ENCODE data around the gene MAGOHB. TPM values are rescaled to one million over a fixed set of nuclear protein-coding genes. Genes with fewer than 3 reads are reported as not detected.

The MAGOHB gene
- total and polyA plus RNA-seq, 2 of the 4 experiments (the other 2 are of a cell fraction), result 6.3 to 20.3 TPM

DNA sequence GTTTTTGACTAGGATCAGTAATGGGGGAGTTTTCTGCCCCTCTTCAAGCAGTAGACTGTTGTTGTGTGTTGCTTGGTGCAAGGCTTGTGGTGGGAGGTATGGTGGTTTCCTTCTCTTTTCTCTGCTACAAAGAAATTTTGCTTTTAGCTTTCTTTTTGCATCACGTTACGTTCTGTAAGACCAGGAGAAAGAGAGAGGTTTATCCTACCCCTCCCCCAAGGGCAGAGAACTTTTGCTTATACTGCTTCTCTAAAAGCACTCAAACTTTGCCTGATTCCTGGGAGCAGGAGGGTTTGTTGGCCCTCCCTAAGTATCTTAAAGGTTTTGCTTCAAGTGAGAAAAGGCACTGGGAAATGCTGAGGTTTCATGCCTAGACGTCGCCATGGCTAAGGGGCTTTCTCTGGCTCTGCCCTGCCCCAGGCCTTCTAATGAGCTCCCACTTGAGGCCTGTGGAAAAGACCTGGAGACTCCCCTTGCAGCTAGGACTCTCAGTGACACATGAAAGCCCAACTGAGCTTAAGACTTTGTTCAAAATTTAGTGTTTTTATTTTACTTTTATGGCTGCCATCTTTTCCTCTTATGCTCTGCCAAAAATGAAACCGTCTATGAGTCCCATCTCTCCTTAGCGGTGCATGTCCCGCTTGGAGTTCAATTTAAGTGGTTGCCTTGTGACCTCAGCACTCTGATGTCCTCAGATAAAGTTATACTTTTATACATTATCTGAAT is 58.5 kb downstream of the MAGOHB start:
- Histone ChIP-seq H3K14ac (replicated peaks; ENCODE audit: low read depth, low read length) (no peak overlapping the region), H4K20me1 (ENCODE audit: insufficient read depth, low read length) (no peaks in the 10 kb centered on the region), H3K9ac (ENCODE audit: low read depth, low read length) (no peak overlapping the region), H3K9me1 (ENCODE audit: insufficient read depth, low read length) (no peaks in the 10 kb centered on the region), H2AK9ac (replicated peaks; ENCODE audit: low read depth, low read length, poor library complexity) (no peak overlapping the region), H3K4me3 (ENCODE audit: insufficient read depth, low read depth, low read length) (no peak overlapping the region), H3K36me3 (ENCODE audit: control insufficient read depth, insufficient read depth, low read length) (no peaks in the 10 kb centered on the region), H3K56ac (ENCODE audit: extremely low read depth, insufficient read depth, low read length) (no peak overlapping the region), H4K5ac (ENCODE audit: low read depth, low read length) (no peak overlapping the region), H2BK20ac (ENCODE audit: low read depth, low read length) (no peak overlapping the region), H2BK120ac (ENCODE audit: low read depth, low read length) (no peak overlapping the region), H4K91ac (ENCODE audit: insufficient read depth, low read depth, low read length) (no peak overlapping the region), H4K8ac (ENCODE audit: low read depth in 2 of 2, low read length in 2 of 2) (no peak overlapping the region), H3K4ac (ENCODE audit: low read depth, low read length) (no peak overlapping the region), H2AK5ac (ENCODE audit: low read depth, low read length) (no peak overlapping the region), H3K27ac (ENCODE audit: insufficient read depth, low read length) (no peak overlapping the region), H3K4me1 (ENCODE audit: control insufficient read depth, insufficient read depth, low read length) (no peaks in the 10 kb centered on the region), H3K9me3 (ENCODE audit: control insufficient read depth, insufficient read depth, low read length) (no peaks in the 10 kb centered on the region), H3K27me3 (ENCODE audit: control insufficient read depth, insufficient read depth, low read length) (peaks cover 17% of the 10 kb centered on the region), H3K79me1 (ENCODE audit: low read depth in 1 of 2, low read length in 2 of 2) (no peaks in the 10 kb centered on the region), H2AFZ (replicated peaks; ENCODE audit: low read length, poor library complexity) (no peak overlapping the region), H3K23ac (ENCODE audit: low read depth, low read length) (no peak overlapping the region), H3K18ac (ENCODE audit: low read depth, low read length) (no peak overlapping the region), H2BK15ac (ENCODE audit: low read depth, low read length) (no peak overlapping the region), H3K4me2 (ENCODE audit: low read depth, low read length) (no peak overlapping the region), H2BK5ac (ENCODE audit: low read depth, low read length, poor library complexity, severe bottlenecking) (no peak overlapping the region)
- TF ChIP-seq SMC3 (IDR thresholded peaks at IDR 0.05; ENCODE audit: low read depth, low read length) (no peak), CHD1 (IDR thresholded peaks at IDR 0.05; ENCODE audit: low read depth, low read length) (no peak)
- TF ChIP-seq, protein P1, sequence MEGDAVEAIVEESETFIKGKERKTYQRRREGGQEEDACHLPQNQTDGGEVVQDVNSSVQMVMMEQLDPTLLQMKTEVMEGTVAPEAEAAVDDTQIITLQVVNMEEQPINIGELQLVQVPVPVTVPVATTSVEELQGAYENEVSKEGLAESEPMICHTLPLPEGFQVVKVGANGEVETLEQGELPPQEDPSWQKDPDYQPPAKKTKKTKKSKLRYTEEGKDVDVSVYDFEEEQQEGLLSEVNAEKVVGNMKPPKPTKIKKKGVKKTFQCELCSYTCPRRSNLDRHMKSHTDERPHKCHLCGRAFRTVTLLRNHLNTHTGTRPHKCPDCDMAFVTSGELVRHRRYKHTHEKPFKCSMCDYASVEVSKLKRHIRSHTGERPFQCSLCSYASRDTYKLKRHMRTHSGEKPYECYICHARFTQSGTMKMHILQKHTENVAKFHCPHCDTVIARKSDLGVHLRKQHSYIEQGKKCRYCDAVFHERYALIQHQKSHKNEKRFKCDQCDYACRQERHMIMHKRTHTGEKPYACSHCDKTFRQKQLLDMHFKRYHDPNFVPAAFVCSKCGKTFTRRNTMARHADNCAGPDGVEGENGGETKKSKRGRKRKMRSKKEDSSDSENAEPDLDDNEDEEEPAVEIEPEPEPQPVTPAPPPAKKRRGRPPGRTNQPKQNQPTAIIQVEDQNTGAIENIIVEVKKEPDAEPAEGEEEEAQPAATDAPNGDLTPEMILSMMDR (conservative IDR thresholded peaks at IDR 0.05; ENCODE audit: low read depth, low read length), result no peak
- intact Hi-C loops (cut with micrococcal nuclease), result no loop called here
- CTCF ChIA-PET, result no interaction called here
- POLR2A ChIA-PET (ENCODE audit: unreplicated experiment), result no interaction called here
- BruUV-seq (replicated peaks), result no TSS peak
- ATAC-seq (ENCODE audit: low read depth) (no peak), DNase-seq (no peak)
- dilution Hi-C loops (cut with HindIII; ENCODE audit: low sequenced_read_pairs, unreplicated experiment), result no loop called here
- WGBS, 2 experiments (ENCODE audit: extremely low coverage in 2 of 2, insufficient read length in 1 of 2), result no CpG with 5 or more reads among the region's 7 CpGs
- in situ Hi-C loops (cut with MboI; ENCODE audit: low sequenced_read_pairs), result loop anchor here (10.0 kb wide), 1 partner anchor 230 kb away; no protein-coding TSS in a partner anchor
